NOMO-1 (cell line): ENCODE measurements around the gene GBP3.
A peak's percentile ranks its signal among the peaks of the same experiment; 100 is the strongest.
"Not testable (repeated sequence)": the region's sequence is repeated elsewhere in the genome, so short reads cannot be mapped to it uniquely, and the experiment has no call there.

Experiments
- DNase-seq, 2 experiments: peaks; one replicate each; lab custom pipeline; 2025; ENCODE audit not compliant: unreplicated experiment in 2 of 2; lab: John Stamatoyannopoulos, UW

The GBP3 gene, protein sequence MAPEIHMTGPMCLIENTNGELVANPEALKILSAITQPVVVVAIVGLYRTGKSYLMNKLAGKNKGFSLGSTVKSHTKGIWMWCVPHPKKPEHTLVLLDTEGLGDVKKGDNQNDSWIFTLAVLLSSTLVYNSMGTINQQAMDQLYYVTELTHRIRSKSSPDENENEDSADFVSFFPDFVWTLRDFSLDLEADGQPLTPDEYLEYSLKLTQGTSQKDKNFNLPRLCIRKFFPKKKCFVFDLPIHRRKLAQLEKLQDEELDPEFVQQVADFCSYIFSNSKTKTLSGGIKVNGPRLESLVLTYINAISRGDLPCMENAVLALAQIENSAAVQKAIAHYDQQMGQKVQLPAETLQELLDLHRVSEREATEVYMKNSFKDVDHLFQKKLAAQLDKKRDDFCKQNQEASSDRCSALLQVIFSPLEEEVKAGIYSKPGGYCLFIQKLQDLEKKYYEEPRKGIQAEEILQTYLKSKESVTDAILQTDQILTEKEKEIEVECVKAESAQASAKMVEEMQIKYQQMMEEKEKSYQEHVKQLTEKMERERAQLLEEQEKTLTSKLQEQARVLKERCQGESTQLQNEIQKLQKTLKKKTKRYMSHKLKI

DNA sequence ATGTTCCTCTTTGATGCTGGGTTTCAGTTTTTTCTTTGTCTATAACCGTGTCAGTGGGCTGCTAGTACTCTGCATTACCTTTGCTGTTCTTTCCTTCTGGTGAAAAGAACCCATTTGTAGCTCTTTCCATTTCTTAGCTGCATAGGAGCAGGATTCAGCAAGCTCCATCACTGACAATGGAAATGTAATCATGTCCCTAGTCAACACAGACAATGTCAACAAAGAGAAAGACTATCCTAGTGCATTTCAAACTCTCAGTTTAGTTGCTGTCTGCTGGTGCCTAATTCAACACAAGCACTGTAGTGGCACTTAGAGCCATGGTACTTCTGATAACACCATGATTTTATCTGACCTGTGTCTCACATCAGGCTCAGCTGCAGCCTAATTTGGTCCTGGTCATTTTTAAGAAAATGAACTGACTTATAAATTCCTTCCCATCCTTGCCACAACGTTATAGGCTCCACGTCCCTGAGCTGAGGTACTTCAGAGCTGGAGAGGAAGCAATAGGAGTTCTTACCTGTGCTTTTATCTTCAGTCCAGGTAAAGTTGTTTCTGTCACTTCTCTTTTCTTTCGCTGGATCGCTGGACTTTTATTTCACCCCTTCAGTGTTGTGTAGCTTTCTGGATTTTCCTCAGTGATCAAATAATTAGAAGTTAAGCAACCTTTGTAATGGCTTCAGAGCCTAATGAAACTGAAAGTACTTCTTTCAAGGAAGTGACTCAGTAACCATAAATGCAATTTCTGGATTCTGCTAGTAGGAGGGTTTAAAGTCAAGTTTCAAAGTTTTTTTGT, at the start of gene GBP3:
GBP3 (minus strand) TSS at position 700 of the 793 bp plus-strand sequence. CDS start 2,145 bp downstream, outside the sequence.
- peak; percentile 59 to 88 for DNase-seq

GRCh38 chr1:89070509-89070908, 47.8 kb upstream of the GBP3 start:
- DNase-seq, result no peak

GRCh38 chr1:89069951-89070350, 47.3 kb upstream of the GBP3 start:
- peak in 1 of 2 experiments; percentile 27 for DNase-seq

- no peak for DNase-seq
These were observed 45.6 kb upstream of the GBP3 start for GRCh38 chr1:89068291-89068690.

DNA sequence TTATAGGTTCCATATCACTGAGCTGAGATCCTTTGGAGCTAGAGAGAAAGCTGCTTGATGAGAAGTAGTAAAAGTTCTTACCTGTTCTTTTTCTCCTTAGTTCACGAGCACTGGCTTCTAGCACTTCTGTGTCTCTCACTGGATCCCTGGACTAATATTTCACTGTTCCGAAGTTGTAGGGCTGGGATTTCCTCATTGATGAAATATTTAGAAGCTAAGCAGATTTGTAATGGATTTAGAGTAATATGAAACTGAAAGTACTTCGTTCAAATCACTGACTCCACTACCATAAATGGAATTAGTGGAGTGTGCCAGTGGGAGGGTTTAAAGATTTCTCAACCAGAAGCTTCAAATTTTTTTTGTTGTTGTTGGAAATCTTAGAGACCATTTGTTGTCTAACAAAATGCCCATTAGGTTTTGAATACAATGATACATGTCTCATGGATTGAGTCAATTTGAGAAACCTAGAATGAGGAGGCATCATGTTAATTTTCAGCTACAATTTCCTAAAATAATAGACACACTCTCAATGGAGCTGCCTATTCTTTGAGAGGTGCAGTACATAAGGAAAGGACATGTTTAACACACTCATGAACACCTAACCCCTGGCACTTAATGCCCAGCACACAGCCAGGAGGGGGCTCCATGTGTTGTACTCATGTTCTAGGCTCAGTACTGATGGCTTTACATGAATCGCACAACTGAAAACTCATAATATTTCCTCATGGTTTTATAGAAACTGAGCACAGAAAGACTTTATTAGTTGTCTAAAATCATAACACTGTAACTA, 42.6 kb upstream of the GBP3 start, which contains the start of gene GBP1:
GBP1 (minus strand) TSS at position 130 of the 790 bp plus-strand sequence. CDS start 1,974 bp downstream, outside the sequence.
- peak in 1 of 2 experiments; percentile 56 for DNase-seq

GRCh38 chr1:89064632-89065031, 42.0 kb upstream of the GBP3 start:
- DNase-seq, result no peak

DNA sequence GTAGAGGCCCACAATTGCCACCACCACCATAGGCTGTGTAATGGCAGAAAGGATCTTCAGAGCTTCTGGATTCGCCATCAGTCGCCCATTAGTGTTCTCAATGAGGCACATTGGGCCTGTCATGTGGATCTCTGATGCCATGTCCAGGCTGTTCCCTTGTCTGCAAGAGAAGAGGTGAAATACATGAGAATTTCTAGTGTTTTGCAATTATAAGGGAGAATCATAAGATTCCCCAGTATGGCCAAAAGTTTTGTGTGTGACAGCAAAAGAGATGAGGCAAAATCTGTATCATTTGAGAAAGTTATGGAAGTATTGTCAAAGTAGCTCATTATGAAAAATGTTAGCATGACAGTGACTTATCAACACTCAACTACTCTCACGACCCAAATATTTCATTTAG, 40.4 kb upstream of the GBP3 start:
- DNase-seq, result no peak

- no peak for DNase-seq
These were observed 37.4 kb upstream of the GBP3 start for GRCh38 chr1:89060091-89060490.

DNA sequence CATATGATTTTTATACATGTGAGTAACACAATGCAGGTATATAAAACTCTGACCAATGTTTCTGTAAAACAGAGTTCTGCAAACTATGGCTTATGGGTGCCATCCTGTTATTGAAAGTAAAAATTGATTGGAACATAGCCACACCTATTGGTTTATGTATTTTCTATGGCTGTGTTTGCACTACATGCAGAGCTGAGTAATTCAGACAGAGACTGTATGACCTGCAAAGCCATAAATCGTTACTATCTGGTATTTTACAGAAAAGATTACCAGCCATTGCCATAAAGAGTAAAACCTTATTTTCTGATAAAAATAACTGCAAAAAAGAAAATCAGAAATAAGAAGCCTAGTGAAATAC, 29.3 kb upstream of the GBP3 start:
- no peak for DNase-seq

GRCh38 chr1:89051300-89051954, 28.8 kb upstream of the GBP3 start:
- DNase-seq, result no peak

DNA sequence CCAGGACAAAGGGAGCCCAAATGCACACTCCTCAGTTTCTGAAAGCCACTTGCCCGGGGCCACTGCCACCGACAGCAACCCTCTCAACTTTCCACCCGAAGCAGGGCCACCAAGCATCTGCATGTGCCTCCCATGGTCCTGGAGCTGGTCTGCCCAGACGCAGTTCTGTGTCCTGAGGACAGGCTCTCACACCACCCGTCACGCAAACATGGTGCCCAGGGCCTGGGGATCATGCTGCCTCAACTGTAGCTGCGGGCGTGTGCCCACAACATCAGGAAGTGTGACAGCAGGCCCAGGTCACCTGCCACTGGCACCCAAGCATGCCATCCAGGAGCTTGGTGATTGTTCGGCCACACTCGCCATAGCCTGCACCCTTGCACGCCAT, 28.0 kb upstream of the GBP3 start:
- no peak for DNase-seq

- DNase-seq, result peak; percentile 42 to 82
These were observed 27.4 kb upstream of the GBP3 start for GRCh38 chr1:89049901-89050648.

DNA sequence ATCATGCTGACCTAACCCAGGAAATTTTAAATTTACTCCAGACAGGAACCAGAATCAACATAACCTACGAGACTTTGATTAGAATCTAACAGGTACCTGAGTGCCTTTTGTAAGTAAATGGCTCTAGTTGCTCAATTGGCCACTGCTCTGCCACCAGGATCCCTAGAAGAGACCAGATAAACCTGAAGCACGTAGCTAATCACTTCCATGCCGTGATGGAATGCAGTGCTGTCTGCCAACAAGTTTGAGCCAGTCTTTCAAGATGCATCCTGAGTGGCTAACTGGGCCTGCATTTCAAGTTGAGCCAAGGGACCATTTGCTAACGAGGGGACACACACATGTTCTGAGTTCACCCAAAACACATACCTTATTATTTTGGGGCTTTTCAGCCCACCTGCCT, 26.5 kb upstream of the GBP3 start:
- not testable (repeated sequence) for DNase-seq

GRCh38 chr1:89047734-89048133, 25.1 kb upstream of the GBP3 start:
- DNase-seq, result no peak

- not testable (repeated sequence) for DNase-seq
These were observed 23.9 kb upstream of the GBP3 start for GRCh38 chr1:89046318-89047183.

- no peak for DNase-seq
These were observed 22.5 kb upstream of the GBP3 start for GRCh38 chr1:89044970-89045721.

DNA sequence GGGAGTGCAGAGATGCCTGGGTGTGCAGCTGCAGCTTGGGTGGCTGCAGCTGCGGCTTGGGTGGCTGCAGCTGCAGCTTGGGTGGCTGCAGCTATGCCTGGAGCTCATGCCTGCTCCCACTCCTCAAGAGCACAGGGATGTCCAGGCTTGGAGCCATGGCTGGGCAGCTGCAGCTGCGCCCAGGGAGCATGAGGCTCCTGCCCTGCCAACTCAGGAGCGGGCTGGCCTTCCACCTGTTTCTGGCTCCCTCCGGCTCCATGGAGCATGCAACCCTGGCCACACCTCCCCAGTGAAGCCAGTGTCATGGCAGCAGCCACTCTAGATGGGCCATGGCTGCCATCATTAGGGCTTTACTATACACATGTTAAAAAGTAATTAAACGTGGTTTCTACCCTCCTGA, 21.3 kb upstream of the GBP3 start:
- DNase-seq, result no peak

GRCh38 chr1:89042491-89042890, 19.8 kb upstream of the GBP3 start:
- DNase-seq, result no peak
